H9 (cell line): ENCODE measurements around the gene TMCO4. TPM values are rescaled to one million over a fixed set of nuclear protein-coding genes. Genes with fewer than 3 reads are reported as not detected.

Experiments
- DNase-seq: peaks from one replicate; pipeline ENCODE4 v3.0.0-alpha.2; 2017
- H2AFZ ChIP-seq: one replicate; pipeline ENCODE4 v1.6.1; 2013; ENCODE audit warnings: mild to moderate bottlenecking, low read length, control low read depth, moderate library complexity
- H2AK5ac ChIP-seq: 2 replicates; pipeline ENCODE4 v1.6.1; 2013; ENCODE audit warnings: low read length, control low read depth, mixed read lengths; ENCODE audit not compliant: insufficient read length
- H2BK120ac ChIP-seq: one replicate; pipeline ENCODE4 v1.6.1; 2013; ENCODE audit warnings: low read depth, mild to moderate bottlenecking, low read length, control low read depth, inconsistent platforms; ENCODE audit not compliant: poor library complexity, severe bottlenecking
- H2BK12ac ChIP-seq: 2 replicates; pipeline ENCODE4 v1.6.1; 2013; ENCODE audit warnings: low read length, control low read depth, mixed read lengths, low read depth; ENCODE audit not compliant: insufficient read length
- H2BK15ac ChIP-seq: 2 replicates; pipeline ENCODE4 v1.6.1; 2013; ENCODE audit warnings: low read depth, low read length, control low read depth
- H2BK20ac ChIP-seq: one replicate; pipeline ENCODE4 v1.6.1; 2013; ENCODE audit warnings: low read depth, mild to moderate bottlenecking, low read length, control low read depth, inconsistent platforms; ENCODE audit not compliant: poor library complexity, severe bottlenecking
- H2BK5ac ChIP-seq: 2 replicates; pipeline ENCODE4 v1.6.1; 2013; ENCODE audit warnings: low read length, control low read depth, mixed read lengths; ENCODE audit not compliant: insufficient read length
- H3K14ac ChIP-seq: 2 replicates; pipeline ENCODE4 v1.6.1; 2013; ENCODE audit warnings: low read length, control low read depth; ENCODE audit not compliant: insufficient read depth
- H3K18ac ChIP-seq: 2 replicates; pipeline ENCODE4 v1.6.1; 2013; ENCODE audit warnings: low read depth, mild to moderate bottlenecking, mixed read lengths, low read length, control low read depth; ENCODE audit not compliant: insufficient read length
- H3K23ac ChIP-seq: 2 replicates; pipeline ENCODE4 v1.6.1; 2013; ENCODE audit warnings: low read length, control low read depth, mixed read lengths, low read depth; ENCODE audit not compliant: insufficient read length
- H3K23me2 ChIP-seq: 2 replicates; pipeline ENCODE4 v1.6.1; 2013; ENCODE audit warnings: low read depth, mild to moderate bottlenecking, mixed read lengths, low read length, control low read depth; ENCODE audit not compliant: insufficient read length, poor library complexity, severe bottlenecking
- H3K27ac ChIP-seq: 2 replicates; pipeline ENCODE4 v1.5.1; 2013; ENCODE audit warnings: low read length, control low read depth, mixed read lengths, low read depth; ENCODE audit not compliant: insufficient read length
- H3K27me3 ChIP-seq: 2 replicates; pipeline ENCODE4 v1.6.1; 2013; ENCODE audit warnings: low read length, control low read depth, inconsistent platforms; ENCODE audit not compliant: insufficient read depth
- H3K4ac ChIP-seq: 2 replicates; pipeline ENCODE4 v1.6.1; 2013; ENCODE audit warnings: low read depth, mild to moderate bottlenecking, control low read depth, inconsistent platforms, low read length, moderate library complexity
- H3K4me1 ChIP-seq: 2 replicates; pipeline ENCODE4 v1.6.1; 2013; ENCODE audit warnings: low read length, control low read depth, inconsistent platforms; ENCODE audit not compliant: insufficient read depth
- H3K4me2 ChIP-seq: 2 replicates; pipeline ENCODE4 v1.6.1; 2013; ENCODE audit warnings: low read length, control low read depth, mixed read lengths; ENCODE audit not compliant: insufficient read length, insufficient read depth
- H3K56ac ChIP-seq: 2 replicates; pipeline ENCODE4 v1.6.1; 2013; ENCODE audit warnings: low read depth, mild to moderate bottlenecking, mixed read lengths, low read length, control low read depth; ENCODE audit not compliant: insufficient read length
- H3K79me1 ChIP-seq: 2 replicates; pipeline ENCODE4 v1.6.1; 2013; ENCODE audit warnings: low read depth, mild to moderate bottlenecking, moderate library complexity, low read length, control low read depth, inconsistent platforms; ENCODE audit not compliant: insufficient read depth, poor library complexity, severe bottlenecking
- H3K79me2 ChIP-seq: 2 replicates; pipeline ENCODE4 v1.6.1; 2013; ENCODE audit warnings: low read length, control low read depth, inconsistent platforms; ENCODE audit not compliant: insufficient read depth
- H3K9ac ChIP-seq: 2 replicates; pipeline ENCODE4 v1.6.1; 2013; ENCODE audit warnings: low read length, control low read depth, mixed read lengths; ENCODE audit not compliant: insufficient read length; ENCODE audit errors: extremely low read depth
- H3K9me3 ChIP-seq: one replicate; pipeline ENCODE4 v1.6.1; 2013; ENCODE audit warnings: low read depth, low read length, inconsistent platforms; ENCODE audit not compliant: control insufficient read depth
- H3T11ph ChIP-seq: one replicate; pipeline ENCODE4 v1.6.1; 2013; ENCODE audit warnings: mild to moderate bottlenecking, low read length, control low read depth, inconsistent platforms
- H4K20me1 ChIP-seq: one replicate; pipeline ENCODE4 v1.6.1; 2013; ENCODE audit not compliant: control insufficient read depth, insufficient read length, insufficient read depth
- H4K5ac ChIP-seq: 2 replicates; pipeline ENCODE4 v1.6.1; 2013; ENCODE audit warnings: low read depth, mild to moderate bottlenecking, mixed read lengths, low read length, control low read depth; ENCODE audit not compliant: insufficient read length
- H4K8ac ChIP-seq: replicated peaks from 2 replicates; pipeline ENCODE4 v1.6.1; 2013; ENCODE audit warnings: low read length, control low read depth, mixed read lengths, low read depth; ENCODE audit not compliant: insufficient read length
- H4K91ac ChIP-seq: 2 replicates; pipeline ENCODE4 v1.6.1; 2013; ENCODE audit warnings: low read depth, mild to moderate bottlenecking, moderate library complexity, mixed read lengths, low read length, control low read depth; ENCODE audit not compliant: insufficient read length
- H3K27ac Mint-ChIP-seq, 3 experiments: 2 replicates in 2 of 3; 3 replicates in 1 of 3; pipeline ENCODE4 v1.8.0; 2020 to 2021; ENCODE audit warnings: mixed read lengths in 3 of 3, mild to moderate bottlenecking in 1 of 3, moderate library complexity in 1 of 3
- H3K27me3 Mint-ChIP-seq: 2 replicates; pipeline ENCODE4 v1.8.0; 2021; ENCODE audit warnings: low read depth, mild to moderate bottlenecking, moderate library complexity, mixed read lengths
- H3K36me3 Mint-ChIP-seq, 3 experiments: 2 replicates in 2 of 3; 3 replicates in 1 of 3; pipeline ENCODE4 v1.8.0; 2020 to 2021; ENCODE audit warnings: low read depth in 3 of 3, mixed read lengths in 3 of 3; ENCODE audit not compliant: insufficient read depth in 1 of 3
- H3K4me1 Mint-ChIP-seq, 2 experiments: 2 replicates each; pipeline ENCODE4 v1.8.0; 2020; ENCODE audit warnings: mixed read lengths in 2 of 2
- H3K4me3 Mint-ChIP-seq, 2 experiments: 2 replicates in 1 of 2; 3 replicates in 1 of 2; pipeline ENCODE4 v1.8.0; 2020 to 2021; ENCODE audit warnings: mild to moderate bottlenecking in 2 of 2, mixed read lengths in 2 of 2, moderate library complexity in 1 of 2
- H3K9me3 Mint-ChIP-seq, 2 experiments: 2 replicates in 1 of 2; 3 replicates in 1 of 2; pipeline ENCODE4 v1.8.0; 2020; ENCODE audit warnings: mild to moderate bottlenecking in 2 of 2, mixed read lengths in 2 of 2, moderate library complexity in 1 of 2
- WGBS: extraction: QIAGEN DNeasy Blood & Tissue Kit; methylation state at CpG from one replicate; pipeline ENCODE4 v1.1.7; 2013; ENCODE audit warnings: missing lambda C conversion rate, low lambda C conversion rate, mixed read lengths; ENCODE audit not compliant: insufficient read length; ENCODE audit errors: extremely low coverage; 5-methylcytosine and 5-hydroxymethylcytosine counted together
- total RNA-seq: library from RNA; stranded (reverse); gene quantifications from 2 replicates; pipeline ENCODE4 v1.2.1, GENCODE V29; 2021
- TF ChIP-seq, protein P1 (sequence below): fragments of 200-600 bp; sonication (generic); conservative IDR thresholded peaks from 3 replicates; pipeline ENCODE4 v1.8.0; 2021; ENCODE audit warnings: antibody characterized with exemption, mild to moderate bottlenecking

The TMCO4 gene
- total RNA-seq, 1 experiment from 2014 or later = 4.0 TPM

DNA sequence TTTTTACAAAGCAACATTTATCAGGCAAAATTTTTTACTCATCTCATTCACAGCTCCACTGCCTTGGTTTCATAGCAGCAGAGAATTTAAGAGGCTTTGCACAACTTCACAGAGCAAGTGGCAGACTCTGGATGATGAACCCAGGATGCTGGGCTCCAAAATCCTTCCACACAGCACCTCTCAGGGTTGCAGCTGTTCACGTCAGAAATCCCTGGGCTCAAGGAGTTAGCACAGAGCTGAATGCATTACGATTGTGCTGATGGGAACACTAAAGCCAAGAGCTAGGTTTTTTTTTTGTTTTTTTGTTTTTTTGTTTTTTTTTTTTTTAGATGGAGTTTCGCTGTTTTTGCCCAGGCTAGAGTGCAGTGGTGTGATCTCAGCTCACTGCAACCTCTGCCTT lies 137.4 kb downstream of the TMCO4 start:
- H3K4me1 ChIP-seq = no peaks in the 10 kb centered on the region
- no peak overlapping the region for H3K4ac ChIP-seq
- no peak overlapping the region for H2BK15ac ChIP-seq
- no peaks in the 10 kb centered on the region for H3K79me1 ChIP-seq
- peaks cover 20% of the 10 kb centered on the region for H3K27me3 ChIP-seq
- H3K14ac ChIP-seq = no peak overlapping the region
- H2AFZ ChIP-seq = no peak overlapping the region
- TF ChIP-seq, protein P1, sequence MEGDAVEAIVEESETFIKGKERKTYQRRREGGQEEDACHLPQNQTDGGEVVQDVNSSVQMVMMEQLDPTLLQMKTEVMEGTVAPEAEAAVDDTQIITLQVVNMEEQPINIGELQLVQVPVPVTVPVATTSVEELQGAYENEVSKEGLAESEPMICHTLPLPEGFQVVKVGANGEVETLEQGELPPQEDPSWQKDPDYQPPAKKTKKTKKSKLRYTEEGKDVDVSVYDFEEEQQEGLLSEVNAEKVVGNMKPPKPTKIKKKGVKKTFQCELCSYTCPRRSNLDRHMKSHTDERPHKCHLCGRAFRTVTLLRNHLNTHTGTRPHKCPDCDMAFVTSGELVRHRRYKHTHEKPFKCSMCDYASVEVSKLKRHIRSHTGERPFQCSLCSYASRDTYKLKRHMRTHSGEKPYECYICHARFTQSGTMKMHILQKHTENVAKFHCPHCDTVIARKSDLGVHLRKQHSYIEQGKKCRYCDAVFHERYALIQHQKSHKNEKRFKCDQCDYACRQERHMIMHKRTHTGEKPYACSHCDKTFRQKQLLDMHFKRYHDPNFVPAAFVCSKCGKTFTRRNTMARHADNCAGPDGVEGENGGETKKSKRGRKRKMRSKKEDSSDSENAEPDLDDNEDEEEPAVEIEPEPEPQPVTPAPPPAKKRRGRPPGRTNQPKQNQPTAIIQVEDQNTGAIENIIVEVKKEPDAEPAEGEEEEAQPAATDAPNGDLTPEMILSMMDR = no peak
- no peak overlapping the region for H2BK120ac ChIP-seq
- no peak overlapping the region for H3K4me2 ChIP-seq
- Mint-ChIP-seq H3K27ac (no peak overlapping the region), H3K4me1 (peaks cover 14 to 25% of the 10 kb centered on the region in 2 experiments), H3K9me3 (no peaks in the 10 kb centered on the region), H3K27me3 (peaks cover 61% of the 10 kb centered on the region), H3K36me3 (peaks cover 0 to 2% (median 0%) of the 10 kb centered on the region in 3 experiments; a peak in 1 of 7 replicates), H3K4me3 (no peak overlapping the region)
- H4K8ac ChIP-seq = no peak overlapping the region
- no peaks in the 10 kb centered on the region for H3K23me2 ChIP-seq
- no CpG with 5 or more reads among the region's 3 CpGs for WGBS
- no peak overlapping the region for H3K23ac ChIP-seq
- no peak overlapping the region for H2BK12ac ChIP-seq
- no peaks in the 10 kb centered on the region for H3K79me2 ChIP-seq
- no peak overlapping the region for H2AK5ac ChIP-seq
- H2BK5ac ChIP-seq = no peak overlapping the region
- no peak overlapping the region for H3K27ac ChIP-seq
- no peaks in the 10 kb centered on the region for H4K20me1 ChIP-seq
- no peak overlapping the region for H3T11ph ChIP-seq
- DNase-seq = no peak
- H3K9ac ChIP-seq = no peak overlapping the region
- H2BK20ac ChIP-seq = no peak overlapping the region
- no peak overlapping the region for H4K91ac ChIP-seq
- no peaks in the 10 kb centered on the region for H3K9me3 ChIP-seq
- no peak overlapping the region for H3K56ac ChIP-seq
- H3K18ac ChIP-seq = no peak overlapping the region
- no peak overlapping the region for H4K5ac ChIP-seq
